Esophagus muscularis mucosa (tissue), 4 donors: ENCODE data around the gene TJP1. TPM values are rescaled to one million over a fixed set of nuclear protein-coding genes. Genes with fewer than 3 reads are reported as not detected.

ENCODE experiments used
- DNase-seq: peaks from one replicate; pipeline ENCODE4 v3.0.0-alpha.2; 2017; ENCODE audit errors: extremely low spot score
- H3K27ac ChIP-seq, 4 donors: fragments of 200-600 bp; sonication (generic); replicated peaks in 1 of 4; 1 replicate in 3 of 4; 2 replicates in 1 of 4; pipeline ENCODE4 v1.5.1; 2016 to 2019; ENCODE audit warnings: mild to moderate bottlenecking in 1 of 4
- H3K27me3 ChIP-seq, 4 donors: fragments of 200-600 bp; sonication (generic); one replicate each; pipeline versions ENCODE4 v1.5.1 to v1.6.0; 2016 to 2019
- H3K36me3 ChIP-seq, 4 donors: fragments of 200-600 bp; sonication (generic); one replicate each; pipeline ENCODE4 v1.5.1; 2016 to 2019
- H3K4me1 ChIP-seq, 4 donors: fragments of 200-600 bp; sonication (generic); one replicate each; pipeline ENCODE4 v1.5.1; 2016 to 2019
- H3K4me3 ChIP-seq, 4 donors: fragments of 200-600 bp; sonication (generic); 1 replicate in 2 of 4; 2 replicates in 2 of 4; pipeline ENCODE4 v1.5.1; 2016 to 2019; ENCODE audit warnings: mild to moderate bottlenecking in 4 of 4, moderate library complexity in 1 of 4
- H3K9me3 ChIP-seq, 4 donors: fragments of 200-600 bp; sonication (generic); 1 replicate in 3 of 4; 2 replicates in 1 of 4; pipeline ENCODE4 v1.5.1; 2016 to 2019
- CTCF ChIP-seq, 3 experiments: fragments of 200-600 bp in 2 of 3; fragments of 450-650 bp in 1 of 3; sonication (generic) in 2 of 3; IDR thresholded peaks; one replicate each; pipeline ENCODE4 v1.5.1; 2017 to 2019; ENCODE audit warnings: antibody characterized with exemption in 3 of 3, mild to moderate bottlenecking in 2 of 3, moderate library complexity in 1 of 3
- EP300 ChIP-seq: sonication (generic); formaldehyde crosslinking; IDR thresholded peaks from one replicate; pipeline ENCODE4 v1.6.1; 2017; ENCODE audit warnings: antibody characterized with exemption
- POLR2A ChIP-seq: fragments of 450-650 bp; IDR thresholded peaks from one replicate; pipeline ENCODE4 v1.6.1; 2017; ENCODE audit warnings: antibody characterized with exemption, moderate library complexity, mild to moderate bottlenecking, low read depth
- POLR2AphosphoS5 ChIP-seq, 2 donors: sonication (generic); formaldehyde crosslinking; IDR thresholded peaks; one replicate each; pipeline ENCODE4 v1.6.1; 2017; ENCODE audit warnings: antibody characterized with exemption in 2 of 2
- WGBS: methylation state at CpG from one replicate; pipeline ENCODE4 v1.1.5; 2018; 5-methylcytosine and 5-hydroxymethylcytosine counted together
- intact Hi-C: fragments of 100-400 bp; cut with DNase I; formaldehyde crosslinking; loops from one replicate; pipeline ENCODE4 v1.15.1; 2023
- total RNA-seq, 4 donors: library from RNA; depleted of rRNA; stranded (reverse); fragments of >200 nt; gene quantifications; one replicate each; pipeline versions ENCODE4 v1.1.0 to v1.2.1, GENCODE V29; 2016

TJP1 gene
- total RNA-seq, 4 donors from 2014 or later = 69.4 to 108 (median 90.2) TPM

DNA sequence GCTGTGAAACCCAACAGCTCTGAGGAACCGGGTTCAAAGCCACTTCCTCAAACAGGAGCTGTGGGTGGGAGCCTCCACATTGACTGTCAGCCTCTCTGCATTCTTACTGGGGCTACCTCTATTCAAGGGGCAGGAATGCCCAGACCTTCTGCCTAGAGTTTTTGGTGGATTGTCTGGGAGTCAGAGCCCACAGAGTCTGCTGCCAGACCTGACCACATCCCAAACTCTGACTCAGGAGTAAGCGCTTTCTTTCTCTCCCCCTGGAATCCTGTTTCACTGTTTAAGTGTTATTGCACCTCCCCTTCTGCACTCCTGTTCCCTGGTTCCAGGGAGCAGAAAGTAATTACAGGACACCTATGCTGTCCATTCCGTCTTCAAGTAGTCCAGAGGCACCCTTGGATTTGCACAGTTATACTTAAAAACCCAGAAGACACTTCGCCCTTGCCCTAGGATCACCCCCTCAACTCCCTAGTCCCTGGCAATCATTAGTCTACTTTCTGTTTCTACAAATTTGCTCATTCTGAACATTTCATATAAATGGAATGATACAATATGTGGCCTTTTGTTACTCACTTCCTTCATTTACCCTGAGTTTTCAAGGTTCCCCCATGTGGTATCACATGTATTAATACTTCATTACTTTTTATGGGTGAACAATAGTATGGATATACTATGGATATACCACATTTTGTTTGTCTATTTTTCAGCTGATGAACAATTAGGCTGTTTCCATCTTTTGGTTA lies 37.9 kb upstream of the TJP1 start:
- H3K9me3 ChIP-seq = no peaks in the 10 kb centered on the region
- intact Hi-C loops = no loop called here
- no peak overlapping the region for H3K4me3 ChIP-seq
- peaks cover 0 to 9% (median 0%) of the 10 kb centered on the region in 4 donors for H3K4me1 ChIP-seq
- 91% methylated on average over 4 of the region's 4 CpGs for WGBS
- no peaks in the 10 kb centered on the region for H3K27me3 ChIP-seq
- no peaks in the 10 kb centered on the region for H3K36me3 ChIP-seq
- no peak overlapping the region for H3K27ac ChIP-seq
- TF ChIP-seq POLR2AphosphoS5 (IDR thresholded peaks at IDR 0.05) (no peak), POLR2A (no peak), CTCF (IDR thresholded peaks at IDR 0.05) (no peak), EP300 (no peak)
- no peak for DNase-seq

GRCh38 chr15:29859293-29859692 lies 37.0 kb upstream of the TJP1 start:
- no peak for DNase-seq
- WGBS = 56% methylated on average over 4 of the region's 4 CpGs
- Histone ChIP-seq H3K27ac (no peak overlapping the region), H3K36me3 (no peaks in the 10 kb centered on the region), H3K4me1 (peaks cover 0 to under 1% (median 0%) of the 10 kb centered on the region in 4 donors), H3K9me3 (no peaks in the 10 kb centered on the region), H3K4me3 (no peak overlapping the region), H3K27me3 (no peaks in the 10 kb centered on the region)
- intact Hi-C loops = no loop called here
- TF ChIP-seq CTCF (IDR thresholded peaks at IDR 0.05) (no peak), POLR2AphosphoS5 (IDR thresholded peaks at IDR 0.05) (no peak)

GRCh38 chr15:29857221-29857789 lies 35.0 kb upstream of the TJP1 start:
- Histone ChIP-seq H3K27ac (no peak overlapping the region), H3K36me3 (no peaks in the 10 kb centered on the region), H3K4me1 (no peaks in the 10 kb centered on the region), H3K27me3 (no peaks in the 10 kb centered on the region), H3K4me3 (no peak overlapping the region), H3K9me3 (no peaks in the 10 kb centered on the region)
- TF ChIP-seq CTCF (IDR thresholded peaks at IDR 0.05) (no peak), POLR2A (no peak), EP300 (no peak), POLR2AphosphoS5 (IDR thresholded peaks at IDR 0.05) (no peak)
- 74% methylated on average over 5 of the region's 5 CpGs for WGBS
- intact Hi-C loops = no loop called here
- no peak for DNase-seq

- intact Hi-C loops = no loop called here
- H3K27ac ChIP-seq = no peak overlapping the region
- 59% methylated on average over 6 of the region's 6 CpGs for WGBS
- DNase-seq = no peak
- no peaks in the 10 kb centered on the region for H3K27me3 ChIP-seq
- TF ChIP-seq POLR2AphosphoS5 (IDR thresholded peaks at IDR 0.05) (no peak), EP300 (no peak), CTCF (IDR thresholded peaks at IDR 0.05) (no peak), POLR2A (no peak)
- H3K4me3 ChIP-seq = no peak overlapping the region
- peaks cover 0 to 17% (median 14%) of the 10 kb centered on the region in 4 donors for H3K9me3 ChIP-seq
- H3K4me1 ChIP-seq = no peaks in the 10 kb centered on the region
- H3K36me3 ChIP-seq = no peaks in the 10 kb centered on the region
Observed at GRCh38 chr15:29854413-29854812, 32.1 kb upstream of the TJP1 start.
